ENCODE results near the gene RET.
"Not testable (repeated sequence)": the region's sequence is repeated elsewhere in the genome, so short reads cannot be mapped to it uniquely, and the experiment has no call there.

RET gene

DNA sequence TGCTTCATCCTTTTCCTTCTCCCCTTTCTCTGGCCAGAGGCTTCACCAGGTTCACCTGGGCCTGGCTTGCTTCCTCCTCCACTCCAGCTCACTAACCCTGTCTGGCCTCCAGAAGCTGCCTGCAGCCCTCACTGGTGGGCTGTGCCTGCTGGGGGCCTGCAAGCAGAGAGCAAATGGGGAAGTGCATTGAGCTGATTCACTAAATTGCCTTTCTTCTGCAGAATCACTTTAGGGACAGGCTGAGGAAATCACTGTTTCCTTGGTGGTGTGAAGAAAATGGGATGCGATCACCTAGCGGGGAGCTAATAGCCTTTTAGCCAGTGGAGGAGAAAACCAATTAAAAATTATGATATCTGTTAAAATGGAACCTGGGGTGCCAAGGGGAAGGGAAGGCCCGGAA, 3.0 kb downstream of the RET start:
- no peak for DNase-seq

DNA sequence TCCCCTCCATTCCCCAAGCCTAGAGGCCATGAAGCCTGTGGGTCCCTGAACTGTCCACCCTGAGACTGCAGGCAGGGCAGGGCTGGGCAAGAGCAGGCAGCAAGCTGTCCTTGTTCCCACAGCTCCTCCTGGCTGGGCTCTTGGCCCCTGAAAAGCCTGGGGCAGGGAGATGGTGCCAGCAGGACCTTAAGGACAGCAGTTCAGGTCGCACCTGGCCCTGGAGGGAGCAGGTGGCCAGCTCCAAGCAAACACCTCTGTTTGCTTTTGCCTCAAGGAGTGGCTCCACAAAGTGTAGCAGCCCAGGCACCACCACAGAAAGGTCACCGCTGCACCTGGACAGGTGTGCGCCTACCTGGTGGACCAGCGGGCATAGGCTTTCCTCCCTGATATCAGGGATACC, 5.2 kb downstream of the RET start:
- DNase-seq = no peak

DNA sequence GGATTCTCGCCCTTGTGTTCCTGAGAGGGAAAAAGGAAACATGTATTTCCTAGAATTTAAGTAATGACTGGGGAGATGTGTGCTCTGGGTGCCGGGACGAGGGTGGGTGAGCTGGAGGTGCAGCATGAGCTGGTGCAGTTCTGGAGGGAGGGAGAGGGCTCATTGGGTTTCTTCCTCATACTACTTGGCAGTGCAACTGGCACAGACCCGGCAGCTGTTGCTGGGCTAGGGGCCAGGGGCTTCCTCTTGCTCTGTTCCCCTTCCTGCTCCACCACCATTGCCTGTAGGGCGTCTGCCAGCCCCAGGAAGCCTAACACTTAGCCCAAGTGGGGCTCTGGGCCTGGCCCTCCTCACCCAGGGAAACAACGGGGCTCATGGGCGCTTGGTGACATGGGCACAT, 5.9 kb downstream of the RET start:
- no peak for DNase-seq

DNA sequence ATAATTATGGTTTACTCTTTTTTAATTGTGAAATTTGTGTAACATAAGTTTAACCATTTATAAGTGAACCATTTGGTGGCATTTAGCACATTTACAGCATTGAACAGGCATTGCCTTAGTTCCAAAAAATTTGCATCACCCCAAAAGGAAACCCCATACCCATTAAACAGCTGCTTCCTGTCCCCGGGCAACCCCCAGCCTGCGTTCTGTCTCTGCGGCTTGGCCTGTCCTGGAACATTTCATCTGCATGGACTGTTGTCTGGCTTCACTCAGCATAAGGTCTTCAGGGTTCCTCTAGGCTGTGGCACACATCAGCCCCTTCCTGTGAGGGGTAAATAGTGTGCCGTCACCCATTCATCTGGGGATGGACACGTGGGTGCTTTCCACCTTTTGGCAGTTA, 6.9 kb downstream of the RET start:
- DNase-seq = no peak

DNA sequence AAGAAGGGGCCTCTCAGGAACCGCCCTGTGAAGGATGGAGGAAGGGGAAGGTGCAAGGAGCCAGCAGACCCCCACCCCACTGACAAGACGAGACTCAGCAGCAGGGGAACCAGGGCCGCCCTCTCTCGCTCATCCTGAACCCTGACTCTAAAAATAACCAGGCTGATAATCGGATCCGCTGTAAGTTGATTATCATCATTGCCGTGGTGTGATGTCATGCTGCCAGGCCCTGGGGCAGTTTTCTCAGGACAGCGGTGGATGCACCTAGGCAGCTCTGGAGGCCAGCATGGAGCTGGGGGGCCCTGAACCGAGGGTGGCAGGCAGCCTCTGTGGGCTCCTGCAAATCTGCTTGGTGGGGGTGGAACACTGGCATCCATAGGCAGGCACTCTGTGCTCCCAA, 7.9 kb downstream of the RET start:
- no peak for DNase-seq

DNA sequence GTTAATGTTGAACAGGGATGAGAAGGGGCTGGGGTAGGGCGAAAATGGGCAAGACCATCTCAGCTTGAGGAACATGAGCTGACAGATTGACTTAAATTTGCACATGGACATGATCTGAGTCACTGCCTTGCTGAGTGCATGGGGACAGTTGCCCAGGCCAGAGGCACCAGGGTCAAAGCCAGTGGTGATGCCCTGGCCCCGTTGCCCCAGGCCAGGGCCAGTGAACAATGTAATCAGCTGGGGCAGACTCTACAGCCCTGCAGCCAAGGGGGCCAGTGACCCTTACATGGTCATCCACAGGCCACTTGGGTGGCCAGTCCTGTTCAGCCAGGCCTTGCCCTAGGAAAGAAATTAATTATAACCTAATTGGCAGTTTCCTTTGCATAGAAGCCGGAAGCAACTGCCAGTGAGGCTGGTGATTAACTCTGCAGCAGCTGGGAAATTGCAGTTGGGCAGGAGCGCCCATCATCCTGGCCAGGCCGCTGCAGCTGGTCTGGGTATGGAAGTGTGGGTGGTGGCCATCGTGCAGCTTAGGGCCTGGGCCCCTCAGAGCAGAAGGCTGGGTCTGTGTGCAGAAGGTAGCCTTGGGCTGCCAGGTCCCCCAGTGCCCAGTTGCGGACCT, 9.6 kb downstream of the RET start:
- DNase-seq = no peak

DNA sequence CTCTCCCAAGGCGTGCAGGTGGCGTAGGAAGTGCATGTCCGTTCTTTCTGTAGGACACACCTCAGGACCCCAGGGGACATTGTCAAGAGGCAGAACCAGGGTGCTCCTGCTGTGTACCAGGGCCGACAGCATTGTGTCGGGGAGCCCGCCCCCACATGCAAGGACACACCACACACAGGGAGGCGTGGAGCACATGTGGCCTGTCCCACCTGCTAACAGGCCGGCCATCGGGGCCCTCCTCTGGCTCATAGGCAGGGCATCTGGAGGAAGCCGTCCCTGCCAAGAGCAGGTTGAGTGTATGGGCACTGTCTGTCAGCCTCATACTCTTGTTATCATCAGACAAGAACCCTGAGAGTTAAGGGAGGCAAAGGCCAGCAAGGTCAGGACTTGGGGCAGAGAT, 12.7 kb downstream of the RET start:
- DNase-seq = no peak

DNA sequence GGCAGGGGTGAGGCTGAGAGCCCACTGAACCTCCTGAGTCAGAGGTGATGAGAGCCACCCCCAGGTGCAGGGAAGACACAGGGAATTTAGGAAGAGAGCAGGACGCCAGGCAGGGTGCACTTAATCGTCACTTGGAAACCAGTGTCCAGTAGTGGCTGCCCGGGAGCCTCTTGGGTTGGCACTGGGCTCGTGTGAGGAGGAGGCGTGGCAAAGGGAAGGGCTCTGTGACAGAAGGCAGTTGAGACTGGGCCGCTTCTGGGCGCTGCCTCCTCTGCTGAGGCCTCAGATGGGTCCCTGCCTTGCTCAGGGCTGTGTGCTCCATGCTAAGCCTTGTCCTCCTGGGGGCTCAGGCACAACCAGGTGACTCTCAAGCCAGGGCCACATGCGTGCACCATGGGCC, 13.3 kb downstream of the RET start:
- no peak for DNase-seq

DNA sequence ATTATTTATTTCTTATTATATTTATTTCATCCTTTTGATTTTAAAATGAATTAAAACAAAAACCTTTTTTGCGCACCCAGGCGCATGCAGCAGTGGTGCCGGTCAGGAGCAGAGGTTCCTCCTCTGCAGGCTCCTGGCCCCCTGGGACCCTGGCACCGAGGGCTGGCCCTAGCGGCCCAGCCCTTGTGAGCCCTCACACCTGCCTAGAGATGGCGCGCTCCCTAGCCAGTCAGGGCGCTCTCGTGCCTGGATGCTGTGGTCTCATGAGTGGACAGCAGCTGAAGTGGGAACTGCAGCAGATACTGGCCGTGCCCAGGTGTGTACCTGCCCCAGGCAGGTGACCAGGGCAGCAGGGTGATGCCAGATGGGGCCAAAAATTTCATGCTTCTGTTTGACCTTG, 13.8 kb downstream of the RET start:
- no peak for DNase-seq

DNA sequence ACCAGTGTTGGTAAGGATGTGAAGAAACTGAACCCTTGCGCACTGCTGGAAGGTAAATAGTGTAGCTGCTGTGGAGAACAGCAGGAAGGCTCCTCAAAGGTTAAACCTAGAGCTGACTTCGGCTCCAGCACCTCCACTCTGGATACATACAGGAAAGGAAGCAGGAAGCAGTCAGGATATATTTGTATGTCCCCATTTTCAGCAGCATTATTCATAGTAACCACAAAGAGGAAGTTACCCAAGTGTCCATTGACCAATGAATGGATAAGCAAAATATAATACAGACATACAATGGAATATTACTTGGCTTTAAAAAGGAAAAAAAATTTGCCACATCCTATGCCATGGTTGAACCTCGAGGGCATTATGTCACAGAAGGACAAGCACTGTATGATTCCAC, 15.0 kb downstream of the RET start:
- no peak for DNase-seq

DNA sequence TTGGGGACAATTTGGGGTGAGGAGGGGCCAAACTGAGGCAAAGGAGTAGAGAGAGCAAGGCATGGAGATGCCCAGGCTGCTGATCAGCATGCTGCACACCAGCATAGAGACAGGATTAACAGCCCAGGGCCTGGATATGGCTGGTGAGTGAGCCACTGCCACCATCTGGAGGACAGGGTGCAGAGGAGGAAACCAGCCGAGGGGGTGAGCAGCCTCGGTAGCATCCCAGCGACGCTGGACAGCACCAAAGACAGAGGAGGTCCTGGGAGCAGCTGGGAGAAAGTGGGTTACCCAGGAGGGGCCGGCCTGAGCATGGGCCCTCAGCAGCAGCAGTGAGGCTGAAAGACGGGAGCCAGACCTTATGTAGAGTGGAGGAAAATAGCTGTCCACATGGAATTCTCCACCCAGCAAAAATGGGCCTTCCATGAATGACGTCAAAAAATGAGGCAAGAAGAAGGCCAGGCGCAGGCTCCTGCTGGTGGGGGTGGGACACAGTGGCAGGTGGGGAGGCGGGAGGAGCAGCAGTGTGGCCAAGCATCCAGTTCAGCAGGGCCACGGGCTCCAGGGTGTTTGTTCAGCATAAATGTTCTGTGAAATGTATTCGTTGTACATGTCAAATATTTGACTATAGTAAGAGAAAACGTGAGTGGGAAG, 16.7 kb downstream of the RET start:
- no peak for DNase-seq

DNA sequence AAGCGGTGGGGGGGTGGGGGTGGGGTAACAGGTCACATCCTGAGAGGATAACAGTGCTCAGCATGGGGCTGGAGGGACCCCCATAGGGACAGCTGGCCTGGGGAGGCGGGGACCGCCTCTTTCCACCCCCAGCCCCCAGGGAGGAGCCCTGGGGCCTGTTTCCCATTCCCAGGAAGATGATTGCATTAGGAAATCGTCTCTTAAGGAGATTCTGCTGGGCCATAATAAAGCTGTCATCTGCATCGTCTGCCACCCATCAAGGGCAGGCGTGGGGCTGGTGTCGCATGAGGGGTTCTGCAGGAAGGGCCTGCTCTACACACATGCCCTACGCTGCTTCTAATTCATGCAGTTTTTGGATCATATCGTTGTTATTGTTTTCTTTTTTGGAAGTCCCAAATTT, 17.2 kb downstream of the RET start:
- no peak for DNase-seq

DNA sequence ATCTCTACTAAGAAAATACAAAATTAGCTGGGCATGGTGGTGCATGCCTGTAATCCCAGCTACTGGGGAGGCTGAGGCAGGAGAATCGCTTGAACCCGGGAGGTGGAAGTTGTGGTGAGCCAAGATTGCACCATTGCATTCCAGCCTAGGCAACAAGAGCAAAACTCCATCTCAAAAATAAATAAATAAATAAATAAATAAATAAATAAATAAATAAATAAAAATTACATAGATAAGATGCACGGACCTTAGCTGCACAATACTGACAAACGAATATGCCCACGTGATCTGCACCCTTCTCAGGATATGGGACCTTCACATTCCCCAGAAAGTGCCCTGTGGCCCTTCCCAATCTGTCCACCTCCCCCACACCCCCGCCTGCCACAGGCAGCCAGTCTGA, 22.5 kb downstream of the RET start:
- DNase-seq = not testable (repeated sequence)

DNA sequence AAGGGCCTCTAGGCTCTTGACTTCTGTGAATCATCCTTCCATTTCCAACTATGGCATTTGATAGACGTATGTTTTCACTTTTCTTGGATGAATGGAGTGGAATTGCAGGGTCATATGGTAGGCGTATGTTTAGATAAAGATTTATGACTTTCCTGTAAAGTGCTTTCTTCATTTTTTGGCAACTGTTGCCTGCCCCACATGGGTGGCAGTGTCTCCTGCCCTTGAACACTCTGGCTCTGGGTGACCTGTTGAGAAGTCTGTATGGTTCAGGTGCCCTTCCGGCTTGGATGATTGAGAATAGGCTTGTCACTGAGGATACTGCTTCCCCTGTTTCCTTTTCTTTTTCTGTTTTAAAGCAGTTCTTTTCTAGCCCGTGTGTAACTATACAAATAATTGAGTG, 23.1 kb downstream of the RET start:
- DNase-seq = no peak

DNA sequence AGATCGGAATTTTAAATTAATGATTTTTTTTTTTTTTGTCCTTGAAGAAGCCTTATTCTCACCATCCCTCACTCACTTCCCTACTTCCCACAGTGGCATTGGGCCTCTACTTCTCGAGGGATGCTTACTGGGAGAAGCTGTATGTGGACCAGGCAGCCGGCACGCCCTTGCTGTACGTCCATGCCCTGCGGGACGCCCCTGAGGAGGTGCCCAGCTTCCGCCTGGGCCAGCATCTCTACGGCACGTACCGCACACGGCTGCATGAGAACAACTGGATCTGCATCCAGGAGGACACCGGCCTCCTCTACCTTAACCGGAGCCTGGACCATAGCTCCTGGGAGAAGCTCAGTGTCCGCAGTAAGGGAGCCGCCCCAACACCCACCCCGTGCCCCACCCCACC, 23.5 kb downstream of the RET start:
- no peak for DNase-seq

DNA sequence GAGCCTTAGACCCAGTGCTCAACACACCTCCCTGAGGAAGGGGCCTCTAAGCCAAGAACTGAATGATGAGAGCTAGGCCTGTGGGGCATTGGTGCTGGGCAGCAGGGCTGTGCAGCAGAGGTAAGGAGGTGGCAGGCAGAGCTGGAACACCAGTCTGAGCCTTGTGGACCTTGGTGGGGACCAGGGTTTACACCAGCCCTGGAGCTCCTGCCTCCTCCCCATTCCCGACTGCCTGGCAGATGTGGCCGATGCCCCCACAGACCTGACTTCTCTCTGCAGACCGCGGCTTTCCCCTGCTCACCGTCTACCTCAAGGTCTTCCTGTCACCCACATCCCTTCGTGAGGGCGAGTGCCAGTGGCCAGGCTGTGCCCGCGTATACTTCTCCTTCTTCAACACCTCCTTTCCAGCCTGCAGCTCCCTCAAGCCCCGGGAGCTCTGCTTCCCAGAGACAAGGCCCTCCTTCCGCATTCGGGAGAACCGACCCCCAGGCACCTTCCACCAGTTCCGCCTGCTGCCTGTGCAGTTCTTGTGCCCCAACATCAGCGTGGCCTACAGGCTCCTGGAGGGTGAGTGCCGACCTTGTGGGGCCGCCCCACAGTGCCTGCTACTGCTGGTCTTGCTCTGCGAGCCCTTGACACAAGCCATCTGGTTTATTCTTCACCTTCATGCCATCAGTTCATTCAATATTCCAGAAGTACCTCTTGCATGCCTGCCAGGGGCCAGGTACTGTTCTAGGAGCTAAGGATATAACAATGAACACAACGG, 25.4 kb downstream of the RET start:
- DNase-seq = no peak

DNA sequence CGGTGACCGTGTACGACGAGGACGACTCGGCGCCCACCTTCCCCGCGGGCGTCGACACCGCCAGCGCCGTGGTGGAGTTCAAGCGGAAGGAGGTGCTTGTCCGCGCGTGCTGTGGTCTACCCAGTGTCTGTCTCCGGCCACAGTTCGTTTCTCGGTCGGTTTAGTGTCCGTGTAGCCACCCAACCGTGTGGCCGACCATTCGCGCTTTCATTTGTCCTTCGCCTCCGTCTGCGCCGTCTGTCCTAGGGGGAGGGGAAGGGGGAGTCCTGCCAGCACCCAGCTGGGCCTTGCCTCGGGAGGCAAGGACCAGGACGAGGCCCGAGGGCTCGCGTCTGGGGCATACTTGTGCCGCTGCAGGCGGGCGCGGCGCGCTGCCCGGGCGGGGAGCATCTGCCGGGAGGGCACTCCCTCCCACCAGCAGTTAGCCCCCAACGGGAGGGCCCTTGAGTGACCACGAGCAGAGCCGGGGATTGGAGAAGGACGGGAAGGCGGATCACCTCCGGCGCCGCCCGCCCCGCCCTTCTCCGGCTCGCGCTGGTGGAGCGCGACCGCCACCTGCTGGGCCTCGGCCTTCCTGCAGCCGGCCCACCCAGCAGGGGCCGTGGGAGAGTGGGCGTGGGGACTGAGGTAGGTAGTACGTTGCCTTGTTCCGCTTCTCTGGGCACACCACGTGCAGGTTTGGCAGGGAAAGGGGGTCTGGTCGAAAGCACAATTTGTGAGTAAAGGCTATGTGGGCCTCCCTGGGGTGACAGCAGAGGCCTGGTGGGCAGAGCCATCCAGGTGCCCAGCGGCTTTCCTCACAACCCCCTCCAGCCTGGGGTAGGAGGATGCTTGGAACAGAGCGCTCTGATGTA, 28.5 kb downstream of the RET start:
- peak; percentile 75 to 79 for DNase-seq

DNA sequence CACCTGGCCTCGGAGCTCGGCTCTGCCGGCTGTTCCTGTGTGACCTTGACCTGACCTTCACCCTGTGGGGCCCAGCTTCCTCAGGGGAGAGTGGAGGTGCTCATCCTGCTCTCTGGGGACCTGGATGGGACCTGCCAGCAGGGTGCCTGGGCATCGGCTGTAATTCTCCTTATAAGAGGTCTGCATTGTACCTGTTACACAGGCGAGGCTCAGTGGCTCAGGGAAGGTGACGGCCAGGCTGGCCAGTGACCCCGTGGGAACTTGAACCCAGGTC, 29.0 kb downstream of the RET start:
- DNase-seq = no peak

DNA sequence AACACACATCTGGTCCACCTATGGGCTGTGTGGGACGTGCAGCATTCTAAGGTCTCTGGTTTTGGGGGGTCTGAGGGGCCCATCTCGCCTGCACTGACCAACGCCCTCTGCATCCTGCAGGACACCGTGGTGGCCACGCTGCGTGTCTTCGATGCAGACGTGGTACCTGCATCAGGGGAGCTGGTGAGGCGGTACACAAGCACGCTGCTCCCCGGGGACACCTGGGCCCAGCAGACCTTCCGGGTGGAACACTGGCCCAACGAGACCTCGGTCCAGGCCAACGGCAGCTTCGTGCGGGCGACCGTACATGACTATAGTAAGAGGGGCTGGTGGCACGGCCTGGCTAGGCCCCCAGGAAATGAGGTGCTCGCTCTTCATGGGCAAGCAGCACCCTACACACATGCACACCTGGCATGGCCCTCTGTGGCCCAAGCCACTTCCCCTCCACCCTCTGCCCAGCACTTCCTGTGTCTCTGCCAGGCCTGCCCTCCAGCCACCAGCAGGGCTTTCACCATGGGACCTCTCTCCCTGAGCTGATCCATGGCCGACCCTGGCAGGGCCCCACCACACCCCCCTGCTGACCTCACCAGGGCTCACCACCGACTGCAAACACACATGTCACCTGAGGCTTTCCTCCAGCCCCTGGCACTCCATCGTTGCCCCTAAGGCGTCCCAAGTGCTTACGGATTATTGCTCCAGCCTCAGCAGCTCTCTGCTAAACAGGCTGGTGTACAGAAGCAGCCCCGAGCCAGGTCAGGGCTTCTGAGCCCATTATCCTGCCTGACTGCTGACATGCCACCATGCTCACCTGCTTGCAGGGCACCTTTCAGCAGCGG, 29.6 kb downstream of the RET start:
- DNase-seq = no peak

DNA sequence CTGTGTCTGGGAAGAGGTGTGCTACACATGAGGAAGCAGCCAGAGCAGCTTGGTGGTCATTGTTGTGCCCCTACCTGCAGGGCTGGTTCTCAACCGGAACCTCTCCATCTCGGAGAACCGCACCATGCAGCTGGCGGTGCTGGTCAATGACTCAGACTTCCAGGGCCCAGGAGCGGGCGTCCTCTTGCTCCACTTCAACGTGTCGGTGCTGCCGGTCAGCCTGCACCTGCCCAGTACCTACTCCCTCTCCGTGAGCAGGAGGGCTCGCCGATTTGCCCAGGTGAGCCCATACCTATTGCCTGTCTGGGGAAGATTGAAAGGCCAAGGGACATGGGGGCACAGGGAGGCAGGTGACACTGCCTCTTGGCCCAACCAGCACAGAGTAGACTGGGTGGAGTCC, 32.1 kb downstream of the RET start:
- no peak for DNase-seq

DNA sequence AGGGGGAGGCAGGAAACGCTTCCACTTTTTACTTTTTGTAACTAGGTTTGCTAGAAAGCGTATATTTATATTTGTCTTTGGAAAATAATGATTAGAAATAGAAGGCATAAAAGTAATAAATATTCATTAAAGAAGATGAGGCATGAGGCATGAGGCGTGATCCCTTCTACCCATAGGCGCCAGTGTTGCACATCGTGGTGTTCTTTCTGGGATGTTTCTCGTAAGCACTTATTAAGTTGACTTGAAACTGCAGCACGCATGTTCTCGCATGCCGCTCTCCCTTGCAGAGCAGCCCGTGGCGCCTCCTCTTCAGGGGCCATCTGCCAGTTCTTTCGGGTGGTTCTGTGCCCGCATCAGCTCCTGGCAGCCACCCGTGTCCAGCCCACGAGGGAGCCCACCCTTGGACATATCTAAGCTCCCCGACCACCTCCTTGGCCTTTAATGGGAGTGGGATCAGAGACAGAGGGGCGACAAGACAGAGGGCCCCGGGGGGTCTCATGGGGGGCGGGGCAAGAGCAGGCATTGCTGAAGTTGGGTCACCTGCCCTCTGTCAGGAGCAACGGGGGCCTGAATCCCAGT, 32.9 kb downstream of the RET start:
- no peak for DNase-seq

DNA sequence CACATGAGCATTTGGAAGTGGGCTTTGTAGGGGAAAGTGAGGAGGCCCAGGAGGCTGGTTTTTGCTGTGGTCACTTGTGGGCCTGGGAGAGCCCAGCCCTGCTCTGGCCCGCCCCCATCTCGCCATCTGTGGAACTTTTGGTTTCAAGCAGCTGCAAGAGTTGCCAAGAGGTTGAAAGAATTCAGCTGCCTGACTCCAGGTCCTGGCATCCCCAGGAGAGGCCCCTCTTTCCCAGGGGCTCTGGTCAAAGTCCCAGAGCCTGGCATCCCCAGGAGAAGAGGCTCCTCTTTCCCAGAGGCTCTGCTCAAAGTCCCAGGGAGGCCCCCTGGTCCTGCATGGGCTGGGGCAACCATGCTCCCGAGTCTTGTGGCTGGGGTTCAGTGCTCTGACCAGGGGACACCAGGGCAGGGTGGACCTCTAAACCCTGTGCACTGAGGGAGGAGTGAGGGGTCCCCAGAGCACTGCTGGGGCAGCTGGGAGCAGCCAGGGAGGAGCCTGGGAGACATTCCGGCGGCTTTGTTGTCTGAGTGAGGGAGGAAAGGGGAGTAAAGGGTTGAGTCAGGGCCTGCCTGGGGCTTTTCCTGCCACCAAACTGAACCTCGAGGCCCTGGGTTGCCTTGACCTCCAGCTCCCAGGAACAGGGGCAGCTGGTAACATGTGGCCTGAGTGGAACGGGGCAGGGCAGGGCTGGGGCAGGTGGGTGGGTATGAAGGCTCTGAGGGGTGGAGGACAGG, 33.6 kb downstream of the RET start:
- DNase-seq = no peak
